ENCODE data around the gene NANOS2. TPM values are rescaled to one million over a fixed set of nuclear protein-coding genes. Genes with fewer than 3 reads are reported as not detected.

NANOS2 gene
- not detected for total RNA-seq
- long read RNA-seq: 0 reads

DNA sequence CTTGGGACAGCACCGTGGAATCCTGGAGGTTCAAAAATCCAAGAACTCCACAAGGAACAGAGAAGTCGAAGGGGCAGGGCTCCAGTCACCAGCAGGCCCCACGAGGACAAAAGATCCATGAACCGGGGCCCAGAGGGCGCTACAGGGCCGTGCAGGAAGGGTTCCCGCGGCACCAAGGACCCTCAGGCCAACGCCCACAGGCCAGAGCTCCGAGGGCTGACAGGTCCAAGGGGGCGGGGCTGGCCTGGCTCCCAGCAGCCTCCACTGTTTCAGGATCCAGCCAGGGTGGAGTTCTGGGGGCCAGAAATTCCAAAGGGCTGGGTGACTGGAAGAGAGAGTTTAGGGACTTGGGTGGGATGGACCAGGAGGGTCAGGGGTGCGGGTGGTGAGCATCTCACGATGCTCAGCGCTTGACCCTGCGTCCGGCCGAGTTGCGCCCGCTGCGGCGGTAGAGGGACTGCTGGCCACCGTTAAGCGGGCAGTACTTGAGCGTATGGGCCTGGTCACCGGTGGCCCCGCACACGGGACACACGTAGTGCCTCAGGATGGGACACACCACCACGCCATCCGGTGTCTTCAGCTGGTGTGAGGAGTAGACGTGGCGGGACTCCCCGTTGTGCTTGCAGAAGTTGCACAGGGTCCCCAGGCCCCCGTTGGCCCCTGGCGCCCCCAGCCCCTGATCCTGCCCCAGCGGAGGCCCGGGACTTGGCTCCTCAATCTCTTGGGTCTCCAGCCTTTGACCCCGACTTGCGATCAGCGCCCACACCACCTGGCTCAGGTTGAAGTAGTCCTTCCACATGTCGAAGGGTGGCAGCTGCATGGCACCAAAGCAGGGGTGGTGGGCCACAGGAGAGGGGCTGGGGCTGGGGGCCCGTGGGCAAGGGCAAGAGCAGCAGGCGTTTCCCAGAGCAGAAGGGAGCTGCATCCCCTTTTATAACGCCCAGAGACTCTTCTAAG, at the start of gene NANOS2:
Gene NANOS2, minus strand, starts transcription at position 905 of the 957 bp plus-strand sequence. Its CDS starts 85 bp downstream, at position 820.
- DNase-seq (no peak), ATAC-seq (ENCODE audit: poor library complexity) (no peak)
- intact Hi-C loops (cut with DNase I): no loop called here

DNA sequence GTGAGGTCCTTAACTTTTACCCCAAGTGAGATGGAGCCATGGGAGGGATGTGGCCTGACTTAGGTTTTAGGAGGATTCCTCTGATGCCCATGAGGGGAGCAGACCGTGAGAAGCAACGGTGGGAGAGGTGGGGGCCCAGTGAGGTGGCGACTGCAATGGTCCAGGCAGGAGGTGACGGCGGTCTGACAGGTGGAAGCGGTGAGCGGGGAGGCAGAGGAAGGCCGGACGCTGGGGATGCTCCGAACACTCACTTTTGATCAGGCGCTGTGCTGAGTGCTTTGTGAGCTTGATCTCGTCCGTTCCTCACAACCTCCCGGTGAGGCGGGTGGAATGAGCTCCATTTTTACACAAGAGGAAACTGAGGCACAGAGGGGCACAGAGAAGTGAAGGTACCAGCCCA, 47.4 kb upstream of the NANOS2 start:
- DNase-seq: no peak
- ATAC-seq (ENCODE audit: poor library complexity): no peak
- intact Hi-C loops (cut with DNase I): no loop called here

DNA sequence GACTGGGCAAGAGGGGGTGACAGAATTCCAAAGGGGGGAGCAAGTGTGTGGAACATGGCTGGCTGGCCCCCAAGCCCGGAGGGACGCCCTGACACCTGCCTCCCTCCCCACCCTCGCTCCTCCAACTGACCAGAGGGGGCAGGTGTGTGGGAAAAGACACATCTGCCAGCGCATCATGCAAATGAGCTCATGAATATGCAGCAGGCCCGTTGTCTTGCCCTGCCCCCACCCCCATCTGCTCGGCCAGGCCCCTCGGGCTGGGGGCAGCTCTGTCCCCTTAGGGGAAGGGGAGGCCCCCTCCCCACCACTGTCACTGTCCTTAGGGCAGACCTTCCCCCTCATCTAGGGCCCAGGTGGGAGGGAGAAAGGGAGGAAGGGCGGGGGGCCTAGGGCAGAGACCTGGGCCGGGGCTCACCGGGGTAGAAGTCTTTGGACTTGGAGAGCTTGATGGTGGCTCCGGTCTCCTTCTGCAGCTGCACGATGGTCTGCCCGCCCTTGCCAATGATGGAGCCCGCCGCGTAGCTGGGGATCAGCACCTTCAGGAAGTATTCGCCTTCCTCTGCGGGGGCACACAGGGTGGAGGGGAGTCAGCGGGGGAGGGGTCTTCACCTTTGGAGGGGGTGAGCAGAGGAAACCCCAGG, 46.1 kb upstream of the NANOS2 start:
- ATAC-seq (ENCODE audit: poor library complexity): no peak
- intact Hi-C loops (cut with DNase I): no loop called here

DNA sequence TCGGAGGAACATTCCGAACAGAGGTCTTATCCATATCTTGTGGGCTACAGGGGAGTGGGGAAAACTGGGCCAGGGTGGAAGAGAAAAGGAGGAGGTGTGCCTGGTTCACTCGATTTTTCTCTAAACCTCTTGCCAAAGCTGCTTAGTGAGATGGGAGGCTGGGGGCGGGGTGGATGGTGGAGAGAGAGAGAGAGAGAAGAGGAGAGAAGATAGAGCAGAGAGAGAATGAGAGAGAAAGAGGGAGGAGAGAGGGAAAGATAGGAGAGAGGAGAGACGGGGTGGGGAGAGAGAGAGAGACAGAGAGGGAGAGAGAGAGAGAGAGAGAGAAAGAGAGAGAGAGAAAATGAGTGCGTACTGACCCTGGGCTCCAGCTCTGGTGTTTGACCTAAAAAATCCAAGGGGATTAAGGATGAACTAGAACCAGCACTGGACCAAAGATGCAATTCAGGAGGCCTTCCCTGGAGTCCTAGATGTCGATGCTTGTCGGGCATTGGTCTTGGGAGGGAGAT, 45.0 kb upstream of the NANOS2 start:
- intact Hi-C loops (cut with DNase I): no loop called here
- ATAC-seq (ENCODE audit: poor library complexity): no peak
- DNase-seq: no peak

More for the DNA sequence above, 46.1 kb upstream of the NANOS2 start:
- no peak for DNase-seq

DNA sequence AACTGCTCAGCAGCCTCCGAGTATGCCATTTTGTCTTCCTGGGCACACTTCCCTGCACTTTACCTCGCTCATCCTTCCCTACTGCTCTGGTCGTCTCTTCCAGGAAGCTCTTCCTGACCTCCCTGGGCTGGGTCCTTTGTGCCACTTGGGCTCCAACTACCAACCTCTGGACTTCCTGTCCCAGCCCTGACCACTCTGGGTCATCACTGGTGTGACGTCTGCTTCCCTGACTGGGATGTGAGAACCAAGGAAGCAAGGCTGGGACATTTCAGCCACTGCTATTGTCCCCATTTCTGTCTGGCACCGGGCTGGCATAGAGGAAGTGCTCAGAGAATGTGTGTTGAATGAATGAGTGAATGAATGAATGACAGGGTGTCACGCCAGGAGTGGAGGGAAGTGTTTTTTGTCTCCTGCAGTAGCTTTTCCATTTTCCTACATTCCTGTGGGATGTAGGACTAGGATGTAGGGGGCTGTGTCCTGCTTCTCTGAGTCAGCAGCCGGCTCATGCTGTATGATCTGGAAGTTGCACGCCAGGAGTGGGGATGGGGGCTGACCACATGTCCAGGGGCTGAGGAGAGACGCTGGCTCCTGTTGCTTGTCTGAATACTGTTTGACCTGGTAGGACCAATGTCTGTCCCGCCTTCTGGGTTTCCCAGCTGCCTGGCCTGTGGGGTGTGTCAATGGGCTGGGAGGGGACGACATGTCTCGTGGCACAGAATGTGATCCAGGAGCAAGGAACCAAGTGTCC, 44.4 kb upstream of the NANOS2 start:
- intact Hi-C loops (cut with DNase I): no loop called here
- ATAC-seq (ENCODE audit: poor library complexity) (no peak), DNase-seq (no peak)

DNA sequence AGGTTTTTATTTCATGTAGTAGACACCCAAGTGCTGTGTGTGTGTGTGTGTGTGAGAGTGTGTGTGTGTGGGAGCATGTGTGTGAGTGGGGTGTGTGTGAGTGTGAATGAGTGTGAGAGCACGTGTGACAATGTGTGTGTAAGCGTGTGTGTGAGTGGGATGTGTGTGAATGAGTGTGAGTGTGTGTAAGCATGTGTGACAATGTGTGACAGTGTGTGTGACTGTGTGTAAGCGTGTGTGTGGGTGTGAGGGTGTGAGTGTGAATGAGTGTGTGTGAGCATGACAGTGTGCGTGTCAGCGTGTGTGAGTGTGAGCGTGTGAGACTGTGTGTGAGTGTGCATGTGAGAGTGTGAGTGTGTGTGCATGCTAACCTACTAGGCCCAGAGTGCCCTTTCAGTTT, 43.7 kb upstream of the NANOS2 start:
- ATAC-seq (ENCODE audit: poor library complexity): no peak
- intact Hi-C loops (cut with DNase I): no loop called here
- DNase-seq: no peak

DNA sequence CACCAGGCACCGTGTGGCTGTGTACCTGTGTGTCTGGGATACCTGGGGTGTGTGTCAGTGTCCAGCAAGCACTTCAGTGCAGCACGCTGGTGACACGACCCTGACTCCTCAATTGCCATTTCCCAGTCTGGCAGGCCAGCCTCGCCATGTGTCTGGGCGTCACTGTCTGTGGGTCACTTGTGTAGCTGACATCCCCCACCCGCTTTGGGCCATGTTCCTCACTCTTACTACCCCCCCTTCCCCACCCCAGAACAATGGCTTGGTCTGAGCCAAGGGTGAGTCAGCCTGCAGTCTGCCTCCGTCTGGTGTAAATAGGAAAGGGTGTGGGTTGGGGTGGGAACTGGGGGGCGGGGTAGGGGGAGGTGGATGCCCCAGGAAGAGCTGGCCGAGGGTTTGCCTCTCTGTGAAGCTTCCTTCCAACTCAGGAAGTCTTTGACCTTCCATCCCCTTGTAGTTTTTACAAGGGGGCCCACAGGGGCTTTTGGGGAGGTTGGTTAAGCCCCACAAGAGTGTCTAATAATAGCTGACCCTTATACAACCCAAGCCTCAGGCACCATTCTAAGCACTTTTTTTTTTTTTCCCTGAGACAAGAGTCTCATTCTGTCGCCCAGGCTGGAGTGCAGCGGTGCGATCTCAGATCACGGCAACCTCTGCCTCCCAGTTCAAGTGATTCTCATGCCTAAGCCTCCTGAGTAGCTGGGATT, 41.5 kb upstream of the NANOS2 start:
- ATAC-seq (ENCODE audit: poor library complexity) (peak; percentile 60), DNase-seq (peak; percentile 69)
- intact Hi-C loops (cut with DNase I): no loop called here

DNA sequence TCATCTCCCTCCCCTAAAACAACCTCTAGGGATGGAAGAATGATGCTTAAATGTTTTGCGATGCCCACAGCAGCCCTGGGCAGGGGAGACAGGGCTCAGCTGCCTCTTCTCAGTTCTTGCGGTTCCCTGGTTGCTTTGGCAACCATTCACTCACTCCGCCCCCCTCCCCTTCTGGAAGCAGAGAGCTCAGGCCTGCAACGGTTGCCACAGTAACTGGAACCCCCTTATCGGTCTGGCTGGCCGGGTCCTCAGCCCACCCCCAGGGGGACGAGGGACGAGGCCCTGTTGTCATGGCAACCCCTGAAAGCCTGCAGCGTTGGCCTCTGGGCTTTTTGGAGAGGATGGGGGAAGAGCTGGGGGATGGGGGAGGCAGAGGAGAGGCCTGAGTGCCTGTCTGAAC, 39.6 kb upstream of the NANOS2 start:
- no peak for ATAC-seq (ENCODE audit: poor library complexity)
- no peak for DNase-seq
- intact Hi-C loops (cut with DNase I): no loop called here

DNA sequence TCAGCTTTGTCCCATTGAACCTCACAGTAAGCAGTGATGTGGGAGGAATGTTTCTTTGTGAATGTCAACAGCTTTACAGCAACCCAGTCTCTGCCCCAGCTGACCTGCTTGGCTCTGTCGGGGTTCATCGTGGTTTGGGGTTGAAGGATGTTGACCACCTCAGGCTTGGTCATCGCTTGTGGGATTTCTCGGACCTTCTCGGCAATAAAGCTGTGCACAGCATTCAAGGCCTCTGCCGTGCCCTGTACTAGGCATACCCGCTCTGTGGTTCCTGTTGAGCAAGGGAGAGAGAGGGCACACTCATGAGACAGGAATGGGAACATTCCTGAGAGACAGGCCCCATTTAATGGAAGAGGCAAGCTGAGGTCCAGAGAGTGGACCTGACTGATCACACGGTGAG, 39.1 kb upstream of the NANOS2 start:
- intact Hi-C loops (cut with DNase I): no loop called here
- DNase-seq (no peak), ATAC-seq (ENCODE audit: poor library complexity) (no peak)

DNA sequence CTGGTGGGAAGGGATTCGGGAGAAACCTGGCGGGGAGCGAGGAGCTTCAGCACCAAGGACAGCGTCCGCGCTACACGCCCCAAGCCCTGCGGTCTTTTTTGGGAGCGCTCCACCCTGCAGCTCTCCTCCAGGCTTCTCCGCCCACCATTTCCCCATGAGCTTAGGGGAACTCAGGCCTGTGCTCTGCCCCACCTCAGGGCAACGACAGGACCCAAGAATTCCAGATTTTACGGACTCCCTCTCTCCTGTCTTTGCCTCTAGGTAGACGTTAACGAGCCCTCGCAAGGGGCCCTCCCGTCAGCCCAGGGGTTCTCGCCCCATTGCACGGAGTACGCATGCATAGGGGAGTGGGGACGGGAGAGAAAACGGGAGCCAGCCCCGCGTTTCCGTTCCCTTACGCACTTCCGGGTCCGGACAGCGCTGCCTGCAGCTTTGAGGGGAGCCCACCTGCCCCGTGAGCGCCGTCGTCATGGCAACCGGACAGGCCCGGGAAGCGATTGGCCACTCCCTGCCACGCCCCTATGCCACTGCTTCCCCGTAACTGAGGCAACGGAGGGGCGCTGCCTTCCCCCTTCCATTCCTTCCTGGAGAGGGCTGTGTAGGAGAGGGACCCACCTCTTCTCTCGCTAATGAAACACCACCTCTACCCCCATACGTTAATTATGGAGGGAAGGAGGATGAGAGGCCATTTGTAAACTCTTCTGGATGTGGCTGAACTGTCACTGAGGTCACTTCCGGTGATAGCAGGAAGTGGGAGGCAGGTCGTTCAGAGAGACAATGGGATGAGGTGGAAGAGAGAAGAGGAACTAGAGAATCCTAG, 38.3 kb upstream of the NANOS2 start:
- DNase-seq (peak; percentile 60), ATAC-seq (ENCODE audit: poor library complexity) (peak; percentile 78)
- intact Hi-C loops (cut with DNase I): no loop called here

DNA sequence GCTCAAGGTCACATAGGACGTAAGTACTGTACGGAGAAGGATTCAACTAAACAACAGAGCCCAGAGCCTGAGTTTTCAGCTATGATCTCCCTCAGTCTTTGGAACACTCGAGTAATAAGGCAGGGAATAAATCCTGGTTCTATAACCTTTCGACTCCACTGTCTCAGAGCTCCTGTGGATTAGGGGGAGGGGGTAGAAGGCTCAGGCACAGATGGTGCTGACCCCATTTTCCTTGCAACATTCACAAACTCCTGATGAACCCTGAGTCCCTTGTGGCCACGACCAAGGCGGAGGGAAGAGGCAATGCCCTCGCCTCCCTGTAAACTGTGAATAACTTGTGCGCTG, 37.7 kb upstream of the NANOS2 start:
- DNase-seq: no peak
- ATAC-seq (ENCODE audit: poor library complexity): no peak
- intact Hi-C loops (cut with DNase I): no loop called here

DNA sequence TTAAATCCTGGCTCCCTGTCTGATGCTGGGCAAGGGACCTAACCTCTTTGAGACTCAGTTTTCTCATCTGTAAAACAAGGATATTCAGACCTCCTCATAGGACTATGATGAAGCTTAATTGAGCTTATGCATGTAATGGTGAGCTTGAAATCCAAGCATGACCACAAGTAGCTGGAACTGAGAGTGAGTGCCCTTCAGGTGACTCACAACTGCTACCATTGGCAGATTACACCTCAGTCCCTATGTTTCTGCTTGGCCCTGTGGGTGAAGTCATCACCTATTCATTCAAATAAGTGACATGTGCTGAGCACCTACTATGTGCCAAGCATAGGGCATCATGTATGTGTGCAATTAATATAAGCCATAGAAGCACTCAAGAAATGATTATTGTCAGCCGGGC, 33.3 kb upstream of the NANOS2 start:
- intact Hi-C loops (cut with DNase I): no loop called here
- DNase-seq: no peak

DNA sequence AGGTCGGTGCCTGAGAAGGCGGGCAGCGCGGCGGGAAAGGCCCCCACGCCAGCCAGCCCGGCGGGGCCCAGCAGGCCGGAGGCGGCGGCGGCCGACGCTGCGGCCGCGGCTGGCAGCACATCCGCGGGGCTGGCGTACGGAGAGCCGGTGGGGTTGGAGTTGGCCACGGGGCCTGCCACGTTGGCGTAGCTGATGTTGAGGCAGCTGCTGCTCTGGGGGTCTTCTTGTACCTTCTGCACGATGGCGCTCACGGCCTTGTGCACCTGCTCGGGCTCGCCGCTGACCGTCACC, 25.9 kb upstream of the NANOS2 start:
- ATAC-seq (ENCODE audit: poor library complexity): no peak
- no peak for DNase-seq
- intact Hi-C loops (cut with DNase I): no loop called here

More for the DNA sequence above, 33.3 kb upstream of the NANOS2 start:
- ATAC-seq (ENCODE audit: poor library complexity): no peak

DNA sequence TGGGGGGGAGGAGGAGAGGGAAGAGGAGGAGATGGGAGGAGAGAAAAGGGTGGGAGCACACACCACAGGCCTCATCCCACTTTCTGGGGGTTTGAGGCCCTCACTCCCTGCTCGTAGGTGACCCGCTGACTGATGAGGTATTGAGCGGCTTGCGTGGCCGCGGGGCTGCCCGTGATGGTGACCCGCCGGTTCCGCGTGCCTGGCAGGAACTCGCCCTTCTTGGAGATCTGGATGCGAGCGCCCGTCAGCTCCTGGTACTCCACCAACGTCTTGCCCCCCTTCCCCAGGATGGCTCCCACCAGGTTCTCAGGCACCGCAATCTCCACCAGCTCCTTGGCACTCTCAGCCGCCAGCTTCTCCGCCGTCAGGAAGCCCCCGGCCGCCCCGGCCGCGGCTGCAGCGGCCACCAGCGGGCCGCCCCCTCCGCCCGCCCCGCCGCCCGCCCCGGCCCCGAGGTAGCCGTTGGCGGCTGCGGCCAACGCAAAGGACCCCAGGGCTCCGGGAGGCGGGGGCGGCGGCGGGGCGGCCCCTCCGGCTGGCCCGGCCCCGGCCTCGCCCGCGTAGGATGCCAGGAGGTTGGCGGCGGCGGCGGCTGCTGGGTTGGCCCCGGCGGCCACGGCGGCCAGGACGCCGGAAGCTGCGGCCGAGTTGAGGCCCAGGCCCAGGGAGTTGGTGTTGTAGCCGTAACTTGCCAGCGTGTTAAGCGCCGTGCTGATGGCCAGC, 25.4 kb upstream of the NANOS2 start:
- DNase-seq (no peak), ATAC-seq (ENCODE audit: poor library complexity) (no peak)
- intact Hi-C loops (cut with DNase I): no loop called here

DNA sequence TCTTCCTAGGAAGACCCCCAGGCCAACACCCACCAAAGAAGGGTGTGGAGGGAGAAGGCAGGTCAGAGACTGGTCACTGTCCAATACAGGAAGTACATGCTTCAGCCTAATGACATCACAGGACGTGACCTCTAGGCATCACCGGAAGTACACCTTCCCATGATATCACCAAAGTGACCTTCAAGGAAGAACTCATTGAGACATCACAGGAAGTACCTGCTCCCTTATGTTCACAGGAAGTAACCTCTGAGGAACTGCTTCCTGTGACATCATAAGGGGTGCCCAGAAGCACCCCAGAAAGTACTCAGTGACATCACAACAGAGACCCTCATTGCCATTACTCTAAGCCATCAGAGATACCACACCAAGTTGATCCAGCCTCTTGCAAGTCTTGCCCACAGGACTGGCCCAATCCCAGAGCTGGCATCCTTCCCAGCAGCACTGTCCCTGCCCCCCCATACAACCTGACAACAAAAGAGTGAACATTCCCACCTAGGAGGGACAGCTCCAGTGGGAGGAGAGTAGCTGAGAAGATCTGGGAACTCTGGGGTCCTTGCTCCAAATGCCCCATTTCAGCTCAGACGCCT, 24.2 kb upstream of the NANOS2 start:
- ATAC-seq (ENCODE audit: poor library complexity) (no peak), DNase-seq (no peak)
- intact Hi-C loops (cut with DNase I): no loop called here

DNA sequence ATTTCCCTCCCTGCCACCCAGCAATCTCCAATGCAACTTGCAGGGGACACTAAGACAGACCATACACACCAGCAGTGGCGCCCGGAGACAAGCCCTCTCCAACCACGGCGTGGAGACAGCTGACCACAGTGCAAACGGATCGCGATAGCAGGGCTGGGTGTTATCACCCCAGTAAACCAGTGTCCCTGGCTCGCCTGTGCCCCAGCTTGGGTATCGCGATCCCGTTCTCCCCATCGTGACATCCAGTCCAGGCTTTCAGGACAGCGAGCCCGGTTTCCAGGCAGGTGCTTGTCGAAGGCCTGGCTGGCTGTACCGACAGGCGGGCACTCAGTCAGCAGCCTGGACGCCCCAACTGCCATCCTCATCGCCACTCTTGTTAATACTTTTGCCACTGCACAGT, 20.7 kb upstream of the NANOS2 start:
- intact Hi-C loops (cut with DNase I): no loop called here
- DNase-seq (no peak), ATAC-seq (ENCODE audit: poor library complexity) (no peak)

DNA sequence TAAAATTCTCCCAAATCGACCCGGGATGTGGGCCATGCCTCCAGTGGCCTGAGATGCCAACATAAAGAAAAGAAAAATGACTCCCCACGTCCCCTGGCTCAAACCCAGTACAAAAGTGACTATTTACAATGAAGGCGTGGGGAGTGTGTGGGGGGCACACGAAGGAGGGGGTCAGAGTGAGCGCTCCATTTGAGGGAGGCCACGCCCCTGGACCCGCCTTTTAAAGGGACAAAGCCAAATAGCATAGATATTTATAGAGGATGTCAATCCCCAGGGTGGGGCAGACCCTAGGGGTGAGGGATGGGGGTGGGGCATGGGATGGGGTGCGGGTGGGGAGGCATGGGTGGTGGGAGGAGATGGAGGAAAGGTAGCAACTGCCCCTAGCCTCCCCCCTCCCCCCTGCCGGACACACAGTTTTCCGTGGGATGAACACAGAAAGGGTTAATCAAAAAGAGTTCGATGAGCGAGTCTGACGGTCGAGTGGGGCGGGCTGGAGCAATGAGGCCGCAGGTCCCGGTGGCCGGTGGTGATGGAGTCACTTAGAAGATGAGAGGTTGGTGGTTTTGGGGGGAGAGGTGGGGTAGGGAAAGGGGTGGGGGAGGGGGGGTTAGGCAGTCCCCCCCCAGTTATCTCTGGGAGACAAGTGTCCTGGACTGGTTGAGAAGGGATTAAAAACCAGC, 20.1 kb upstream of the NANOS2 start:
- ATAC-seq (ENCODE audit: poor library complexity) (no peak), DNase-seq (no peak)
- intact Hi-C loops (cut with DNase I): no loop called here

Data from Right ventricle myocardium superior (tissue), 1 donor.